ENCODE measurements around the gene KY.

KY gene

GRCh38 chr3:134636406-134636805, 14.4 kb downstream of the KY start:
- no peak for TF ChIP-seq CTCF (conservative IDR thresholded peaks at IDR 0.05)
- no peak for TF ChIP-seq ZFX (IDR thresholded peaks at IDR 0.05)
- no peak overlapping the region for H3K27ac ChIP-seq

- no peak for TF ChIP-seq ZFX (IDR thresholded peaks at IDR 0.05)
- peak; percentile 74 for TF ChIP-seq CTCF (conservative IDR thresholded peaks at IDR 0.05)
- H3K27ac ChIP-seq, result no peak overlapping the region
Measured at GRCh38 chr3:134630506-134630905, 20.3 kb downstream of the KY start.

- TF ChIP-seq CTCF (conservative IDR thresholded peaks at IDR 0.05) (no peak), ZFX (IDR thresholded peaks at IDR 0.05) (no peak)
- H3K27ac ChIP-seq, result no peak overlapping the region
Measured at GRCh38 chr3:134628884-134629283, 21.9 kb downstream of the KY start.

- TF ChIP-seq ZFX (IDR thresholded peaks at IDR 0.05) (no peak), CTCF (conservative IDR thresholded peaks at IDR 0.05) (no peak)
- H3K27ac ChIP-seq, result peak overlapping the region; percentile 48; the same call in 1 of the 2 replicates
Measured at GRCh38 chr3:134627831-134628230, 23.0 kb downstream of the KY start.

GRCh38 chr3:134625885-134626741, 24.7 kb downstream of the KY start:
- TF ChIP-seq CTCF (conservative IDR thresholded peaks at IDR 0.05) (no peak), ZFX (IDR thresholded peaks at IDR 0.05) (no peak)
- H3K27ac ChIP-seq, result no peak overlapping the region

- TF ChIP-seq ZFX (IDR thresholded peaks at IDR 0.05) (no peak), CTCF (conservative IDR thresholded peaks at IDR 0.05) (no peak)
- no peak overlapping the region for H3K27ac ChIP-seq
Measured at GRCh38 chr3:134625462-134625861, 25.4 kb downstream of the KY start.

GRCh38 chr3:134624537-134625287, 26.1 kb downstream of the KY start:
- TF ChIP-seq CTCF (conservative IDR thresholded peaks at IDR 0.05) (no peak), ZFX (IDR thresholded peaks at IDR 0.05) (no peak)
- H3K27ac ChIP-seq, result no peak overlapping the region
